Stimulated activated CD4-positive, alpha-beta T cell treated with anti-CD3 and anti-CD28 coated beads, Interleukin-12 subunit alpha, Interleukin-12 subunit beta, amount 100 ng/mL, for 48 hours (primary cell): ENCODE results near the gene CWH43.
"Not testable (repeated sequence)": the region's sequence is repeated elsewhere in the genome, so short reads cannot be mapped to it uniquely, and the experiment has no call there.

Experiments
- DNase-seq, 3 donors: peaks; one replicate each; pipeline ENCODE4 v3.0.0-alpha.2; 2020; ENCODE audit warnings: low read depth in 2 of 3, low spot score in 1 of 3

The CWH43 gene

DNA sequence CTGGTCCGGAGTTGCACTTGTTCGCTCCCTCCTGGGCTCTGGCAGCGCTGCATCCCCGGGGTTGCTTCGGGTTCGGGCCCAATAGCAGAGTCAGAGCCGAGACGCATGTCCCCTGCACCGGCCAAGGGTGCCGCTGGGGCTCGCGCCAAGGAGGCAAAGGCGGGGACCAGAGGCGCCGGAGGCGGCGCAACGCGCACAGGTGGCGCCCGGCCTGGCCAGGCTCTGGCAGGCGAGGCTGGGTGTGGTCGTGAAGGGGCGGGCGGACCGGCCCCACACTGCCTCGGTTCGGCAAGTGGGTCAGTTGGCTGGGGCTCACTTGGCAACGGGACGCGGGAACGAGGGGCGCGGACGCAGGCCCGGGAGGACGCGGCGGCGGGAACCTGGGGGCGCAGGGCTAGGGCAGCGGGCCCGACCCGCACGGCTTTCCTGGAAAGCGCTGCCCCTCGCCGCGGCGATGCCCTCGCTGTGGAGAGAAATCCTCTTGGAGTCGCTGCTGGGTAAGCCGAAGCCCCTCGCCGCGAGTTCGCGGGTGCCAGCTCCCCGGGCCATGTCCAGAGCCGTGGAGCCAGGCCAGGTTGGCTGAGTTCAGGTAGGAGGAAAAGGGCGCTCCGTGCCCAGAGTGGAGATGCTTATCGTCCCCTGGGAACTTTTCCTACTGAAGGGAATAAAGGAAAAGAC lies at the start of gene CWH43:
CWH43 (plus strand) TSS at position 300 of the 678 bp plus-strand sequence; CDS start at position 455, 155 bp downstream.
- no peak for DNase-seq

GRCh38 chr4:48937033-48937432 lies 49.0 kb upstream of the CWH43 start:
- DNase-seq: no peak

DNA sequence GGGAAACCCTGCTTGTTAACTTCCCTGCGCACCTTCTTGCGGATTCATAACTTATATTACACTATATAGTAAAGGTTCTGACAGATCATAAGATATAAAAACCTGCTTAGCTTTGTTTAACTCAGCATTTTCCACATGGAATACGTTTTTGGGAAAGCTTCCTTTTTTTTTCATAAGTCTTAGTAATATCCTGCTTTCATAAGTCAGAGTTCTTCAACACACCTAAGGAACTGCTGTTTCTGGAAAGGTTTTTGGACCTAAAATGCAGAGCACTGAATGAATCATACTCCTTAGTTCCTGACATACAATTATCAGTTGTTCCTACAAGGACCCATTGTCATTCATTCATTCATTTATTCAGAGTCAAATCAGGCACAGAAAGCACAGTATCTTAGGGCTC lies 47.2 kb upstream of the CWH43 start:
- DNase-seq: no peak

GRCh38 chr4:48939785-48940184 lies 46.3 kb upstream of the CWH43 start:
- DNase-seq: no peak

DNA sequence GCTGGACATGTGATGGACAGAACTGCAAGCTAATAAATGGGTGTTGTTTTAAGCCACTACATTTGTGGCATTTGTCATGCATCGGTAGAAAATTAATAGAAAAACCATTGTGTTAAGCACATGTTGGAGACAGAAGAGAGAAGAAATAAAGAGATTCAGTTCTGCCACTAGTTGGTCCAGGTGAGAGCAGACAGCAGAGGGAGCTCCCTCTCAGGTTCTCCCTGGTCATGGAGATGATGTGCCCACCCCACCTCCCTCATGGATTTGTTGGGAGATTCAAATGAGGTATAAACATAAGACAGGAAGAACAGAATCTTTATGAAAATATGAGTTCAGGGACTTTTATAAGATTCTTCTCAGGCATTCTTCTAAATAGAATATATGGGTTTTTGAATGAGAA lies 42.7 kb upstream of the CWH43 start:
- DNase-seq: no peak

GRCh38 chr4:48944252-48944651 lies 41.8 kb upstream of the CWH43 start:
- DNase-seq: no peak

DNA sequence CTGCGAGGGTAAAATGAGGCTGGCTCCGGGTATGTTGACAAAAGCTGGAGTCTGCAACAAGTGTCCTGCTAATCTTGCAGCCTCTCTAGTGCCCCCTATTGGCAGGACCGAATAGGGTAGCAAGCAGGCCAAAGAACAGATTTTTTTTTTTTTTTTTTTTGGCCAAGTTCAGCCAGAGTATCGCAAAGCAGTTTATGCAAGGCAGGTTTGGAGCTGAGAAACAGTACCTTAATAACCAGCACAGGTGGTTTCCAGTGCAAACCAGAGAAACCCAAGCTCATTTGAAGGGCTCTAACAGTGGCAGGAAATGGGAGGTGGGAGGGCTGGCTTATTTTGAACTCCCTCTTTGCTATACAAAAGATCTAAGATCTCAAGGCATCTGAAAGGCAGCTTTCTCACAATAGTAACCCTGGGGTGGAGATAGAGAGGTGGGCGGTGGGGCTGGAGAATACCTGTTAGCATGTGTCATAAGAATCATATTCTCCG lies 41.3 kb upstream of the CWH43 start:
- DNase-seq: peak; percentile 31 to 62 (median 46)

DNA sequence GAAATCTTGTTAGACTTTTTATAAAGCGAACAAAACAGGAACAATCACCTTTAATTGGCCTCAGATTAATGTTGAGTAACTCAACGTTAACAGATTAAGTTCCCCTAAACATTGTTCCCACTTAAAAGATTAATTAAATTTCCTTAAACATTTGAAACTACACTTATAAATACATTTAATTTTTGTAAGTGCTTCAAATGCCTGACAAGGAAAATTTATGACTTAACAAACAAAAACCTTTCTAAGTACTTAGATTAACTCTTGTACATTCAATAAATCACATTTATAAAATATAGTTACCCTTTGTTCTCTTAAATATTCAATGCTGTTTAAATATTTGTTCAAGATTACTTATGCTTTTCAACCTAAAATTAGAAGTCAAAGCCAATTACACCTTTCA lies 40.1 kb upstream of the CWH43 start:
- DNase-seq: no peak

DNA sequence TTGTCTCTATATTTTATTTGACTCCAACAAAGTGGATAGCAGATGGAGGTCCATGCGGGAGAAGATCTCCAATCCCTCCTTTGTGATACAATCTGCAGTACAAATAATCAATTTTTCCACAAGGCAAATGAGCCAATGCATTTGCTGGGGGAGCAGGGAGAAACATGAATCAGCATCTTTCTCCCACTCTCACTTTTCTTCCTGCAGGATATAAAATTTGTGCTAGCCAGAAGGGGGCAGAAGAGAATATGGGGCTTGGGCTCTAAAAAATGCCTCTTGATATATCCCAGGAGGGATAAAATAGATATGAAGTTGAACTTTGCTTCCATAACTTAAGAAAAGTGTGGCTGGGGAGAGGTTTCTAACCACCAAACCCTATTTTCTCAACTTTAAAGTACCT lies 38.3 kb upstream of the CWH43 start:
- no peak for DNase-seq

GRCh38 chr4:48949086-48949485 lies 37.0 kb upstream of the CWH43 start:
- no peak for DNase-seq

GRCh38 chr4:48949518-48950219 lies 36.4 kb upstream of the CWH43 start:
- no peak for DNase-seq

DNA sequence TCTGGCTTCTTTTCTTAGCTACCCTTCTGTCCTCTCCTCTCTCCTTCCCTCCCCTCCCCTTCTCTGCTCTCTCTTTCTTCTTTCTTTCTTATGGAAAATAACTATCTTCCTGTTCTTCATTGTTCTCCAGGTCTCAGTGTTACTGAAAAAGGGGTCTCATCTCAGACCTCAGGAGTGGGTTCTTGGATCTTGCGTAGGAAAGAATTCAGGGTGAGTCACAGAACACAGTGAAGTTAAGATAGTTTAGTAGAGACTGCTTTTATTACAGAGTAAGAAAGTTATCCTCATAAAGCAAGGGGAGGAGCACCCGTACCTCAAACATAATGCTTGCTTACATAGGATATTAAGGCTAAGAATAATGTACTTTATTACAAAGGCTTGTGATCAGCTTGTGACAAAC lies 31.8 kb upstream of the CWH43 start:
- DNase-seq: no peak

DNA sequence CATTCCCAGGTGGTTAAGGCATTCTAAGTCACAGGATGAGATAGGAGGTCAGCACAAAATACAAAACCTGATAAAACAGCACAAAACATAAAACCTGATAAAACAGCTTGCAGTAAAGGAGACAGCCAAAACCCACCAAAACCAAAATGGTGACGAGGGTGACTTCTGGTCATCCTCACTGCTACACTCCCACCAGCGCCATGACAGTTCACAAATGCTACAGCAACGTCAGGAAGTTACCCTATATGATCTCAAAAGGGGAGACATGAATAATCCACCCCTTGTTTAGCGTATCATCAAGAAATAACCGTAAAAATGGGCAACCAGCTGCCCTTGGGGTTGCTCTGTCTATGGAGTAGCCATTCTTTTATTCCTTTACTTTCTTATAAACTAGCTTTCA lies 28.7 kb upstream of the CWH43 start:
- not testable (repeated sequence) for DNase-seq

- DNase-seq: no peak
These were observed 27.5 kb upstream of the CWH43 start for GRCh38 chr4:48958582-48958981.

DNA sequence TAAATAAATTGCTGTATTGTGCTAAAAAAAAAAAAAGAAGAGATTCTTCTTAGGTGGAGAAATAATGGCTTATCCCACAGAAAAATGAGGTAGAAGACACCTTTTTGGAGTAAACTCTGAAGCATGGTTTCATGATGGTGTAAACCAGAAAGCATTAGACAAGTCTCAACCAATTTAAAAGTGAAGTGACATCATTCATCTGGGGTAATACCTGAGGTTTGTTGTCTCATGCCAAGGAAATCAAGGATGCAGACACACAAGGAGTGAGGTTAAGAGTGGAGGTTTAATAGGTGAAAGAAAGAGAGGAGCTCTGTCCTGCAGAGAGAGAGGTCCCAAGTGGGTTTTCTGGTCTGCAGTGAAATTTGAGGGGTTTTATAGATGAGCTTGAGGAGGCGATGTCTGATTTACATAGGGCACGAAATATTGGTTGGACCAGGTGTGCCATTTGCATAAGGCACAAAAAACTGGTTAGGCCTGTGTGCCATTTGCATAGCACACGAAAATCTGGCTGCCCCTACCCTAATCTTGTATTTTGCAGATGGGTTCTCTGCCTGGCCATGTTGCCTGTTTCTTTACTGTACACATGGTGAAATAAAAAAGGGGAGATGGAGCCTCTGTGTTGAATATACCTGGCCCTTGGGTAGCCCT lies 25.0 kb upstream of the CWH43 start:
- DNase-seq: no peak

DNA sequence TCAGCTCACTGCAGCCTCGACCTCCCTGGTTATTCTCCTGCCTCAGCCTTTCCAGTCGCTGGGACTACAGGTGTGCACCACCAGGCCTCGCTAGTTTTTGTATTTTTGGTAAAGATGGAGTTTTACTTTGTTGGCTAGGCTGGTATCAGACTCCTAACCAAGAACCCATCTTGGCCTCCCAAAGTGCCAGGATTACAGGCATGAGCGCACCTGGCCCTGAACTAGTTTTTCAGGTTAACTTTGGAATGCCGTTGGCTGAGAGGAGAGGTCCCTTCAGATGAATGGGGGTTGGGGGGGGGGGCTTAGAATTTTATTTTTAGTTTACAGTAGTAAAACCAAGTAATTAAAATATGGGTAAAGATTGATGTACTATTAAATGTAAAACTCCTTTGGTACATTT lies 23.4 kb upstream of the CWH43 start:
- DNase-seq: no peak

DNA sequence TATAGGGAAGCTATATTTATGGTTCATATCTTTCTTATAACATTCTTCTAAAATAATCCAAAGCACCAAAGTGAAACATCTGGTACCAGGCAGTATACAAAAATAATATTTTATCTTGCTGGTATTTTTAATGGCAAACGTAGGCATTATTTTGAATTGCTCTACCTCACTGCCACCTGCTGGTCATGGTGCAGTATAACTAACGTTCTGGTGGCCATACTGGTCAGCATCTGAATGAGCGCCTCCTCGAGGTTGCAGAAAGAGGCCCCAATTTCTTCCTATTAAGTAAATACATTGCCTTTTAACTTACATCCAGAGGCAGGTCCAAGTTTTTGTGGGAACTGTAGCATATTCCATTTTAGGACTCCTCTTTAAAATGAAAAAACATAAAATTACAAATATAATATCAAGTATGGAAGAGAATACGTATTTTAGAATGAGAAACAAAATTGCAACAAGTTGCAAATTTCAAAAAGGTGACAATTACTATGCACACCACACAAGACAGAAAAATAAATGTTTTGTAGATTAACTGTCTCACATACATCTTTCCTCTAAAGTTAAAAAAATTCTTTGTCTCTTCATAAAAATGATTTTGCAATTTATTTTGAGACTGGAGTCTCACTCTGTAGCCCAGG lies 22.9 kb upstream of the CWH43 start:
- peak; percentile 39 to 81 (median 64) for DNase-seq

- no peak for DNase-seq
These were observed 19.0 kb upstream of the CWH43 start for GRCh38 chr4:48967101-48967500.

DNA sequence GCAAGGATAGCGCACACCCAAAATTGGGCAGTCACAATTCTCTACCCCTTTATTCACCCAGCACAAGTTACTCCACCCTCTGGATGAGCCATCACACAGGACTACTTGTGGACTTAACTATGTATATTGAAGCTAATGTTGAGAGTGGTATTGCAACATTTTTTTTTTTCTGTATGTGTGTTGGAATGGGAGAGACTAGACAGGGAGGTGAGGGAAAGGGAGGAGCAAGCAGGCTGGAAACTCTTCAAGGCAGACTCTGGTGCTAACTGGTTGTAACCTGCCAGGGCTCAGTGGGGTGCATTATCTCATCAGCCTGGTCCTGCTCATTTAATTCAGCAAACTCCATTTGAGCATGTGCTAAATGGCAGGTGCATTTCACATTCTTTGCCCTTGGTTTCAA lies 18.4 kb upstream of the CWH43 start:
- DNase-seq: no peak

GRCh38 chr4:48968814-48969213 lies 17.3 kb upstream of the CWH43 start:
- no peak for DNase-seq

DNA sequence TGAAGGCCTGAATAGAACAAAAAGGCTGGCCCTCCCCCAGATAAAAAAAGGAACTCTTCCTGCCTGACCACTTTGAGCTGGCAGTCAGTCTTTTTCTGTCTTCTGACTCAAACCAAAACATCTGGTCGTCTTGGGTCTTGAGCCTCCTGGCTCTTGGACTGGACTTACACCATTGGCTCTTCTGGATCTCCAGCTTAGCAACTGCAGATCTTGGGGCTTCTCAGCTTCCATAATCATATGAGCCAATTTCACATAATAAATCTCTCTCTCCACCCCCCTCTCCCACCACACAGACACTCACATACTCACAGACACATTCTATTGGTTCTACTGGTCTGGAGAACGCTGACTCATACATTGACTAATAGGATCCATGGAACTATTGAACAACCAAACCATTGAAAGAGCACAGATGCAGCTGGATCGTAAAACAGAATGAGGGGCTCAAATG lies 15.6 kb upstream of the CWH43 start:
- no peak for DNase-seq
